Right lobe of liver (tissue), 6 donors: ENCODE results near the gene SHISA4. TPM values are rescaled to one million over a fixed set of nuclear protein-coding genes. Genes with fewer than 3 reads are reported as not detected.
A peak's percentile ranks its signal among the peaks of the same experiment; 100 is the strongest.
"Not testable (repeated sequence)": the region's sequence is repeated elsewhere in the genome, so short reads cannot be mapped to it uniquely, and the experiment has no call there.

Experiments used
- ATAC-seq, 4 donors: fragments of 200-7000 bp; cut with Tn5 transposase; one replicate each; pipeline ENCODE4 v1.9.1; 2020; ENCODE audit warnings: mild to moderate bottlenecking in 4 of 4, moderate library complexity in 4 of 4
- DNase-seq, 3 donors: peaks; one replicate each; pipeline ENCODE4 v3.0.0-alpha.2; 2020
- H3K27ac ChIP-seq, 3 donors: fragments of 200-600 bp; one replicate each; pipeline ENCODE4 v1.8.0; 2022
- H3K27me3 ChIP-seq, 2 donors: fragments of 200-600 bp; one replicate each; pipeline ENCODE4 v1.8.0; 2022
- H3K36me3 ChIP-seq, 4 donors: fragments of 200-600 bp; sonication (generic) in 1 of 4; one replicate each; pipeline versions ENCODE4 v1.5.1 to v1.8.0; 2017 to 2022; ENCODE audit warnings: control low read depth in 1 of 4
- H3K4me1 ChIP-seq, 4 donors: fragments of 200-600 bp; sonication (generic) in 1 of 4; one replicate each; pipeline versions ENCODE4 v1.5.1 to v1.8.0; 2017 to 2022; ENCODE audit warnings: control low read depth in 1 of 4
- H3K4me3 ChIP-seq, 3 donors: fragments of 200-600 bp; one replicate each; pipeline ENCODE4 v1.8.0; 2022
- H3K9me3 ChIP-seq, 4 donors: fragments of 200-600 bp; sonication (generic) in 1 of 4; one replicate each; pipeline versions ENCODE4 v1.5.1 to v1.8.0; 2017 to 2022; ENCODE audit warnings: control low read depth in 1 of 4
- POLR2A ChIP-seq: fragments of 450-650 bp; IDR thresholded peaks from one replicate; pipeline ENCODE4 v1.6.1; 2017; ENCODE audit warnings: antibody characterized with exemption, mild to moderate bottlenecking
- WGBS: methylation state at CpG from one replicate; pipeline ENCODE4 v1.1.6; 2018; ENCODE audit warnings: low coverage, low lambda C conversion rate; ENCODE audit not compliant: insufficient coverage; ENCODE audit errors: missing lambda C conversion rate; 5-methylcytosine and 5-hydroxymethylcytosine counted together
- intact Hi-C, 2 donors: fragments of 100-400 bp; cut with DNase I; formaldehyde crosslinking; loops; one replicate each; pipeline versions ENCODE4 v1.11.2 to v1.14.1; 2022
- total RNA-seq, 6 experiments: library from RNA; depleted of rRNA in 2 of 6; stranded (reverse); fragments of >200 nt in 2 of 6; fragmentation: NEBNext Ultra II Directional in 3 of 6; extraction: Animal tissue kit (Norgen Biotek cat#: 25700) in 3 of 6; gene quantifications; one replicate each; pipeline versions ENCODE4 v1.1.0 to v1.2.4, GENCODE V29; 2016 to 2023
- TF ChIP-seq, protein P1 (sequence below), 4 donors: fragments of 200-600 bp in 3 of 4; fragments of 450-650 bp in 1 of 4; IDR thresholded peaks; one replicate each; pipeline versions ENCODE4 v1.5.1 to v1.8.0; 2016 to 2022; ENCODE audit warnings: antibody characterized with exemption in 4 of 4, mild to moderate bottlenecking in 2 of 4
- donor health status: DM: no; HTN: yes; CAD: no.
- donor health status: DM: no; HTN: no; CAD: no.
- donor health status: DM: no; HTN: no; CAD: no.
- donor health status: DM: no; HTN: yes; CAD: no.
- donor health status: DM: no; HTN: yes; CAD: no.

SHISA4 gene
- total RNA-seq, 6 experiments from 2014 or later: 2.5 to 8.1 (median 4.8) TPM

DNA sequence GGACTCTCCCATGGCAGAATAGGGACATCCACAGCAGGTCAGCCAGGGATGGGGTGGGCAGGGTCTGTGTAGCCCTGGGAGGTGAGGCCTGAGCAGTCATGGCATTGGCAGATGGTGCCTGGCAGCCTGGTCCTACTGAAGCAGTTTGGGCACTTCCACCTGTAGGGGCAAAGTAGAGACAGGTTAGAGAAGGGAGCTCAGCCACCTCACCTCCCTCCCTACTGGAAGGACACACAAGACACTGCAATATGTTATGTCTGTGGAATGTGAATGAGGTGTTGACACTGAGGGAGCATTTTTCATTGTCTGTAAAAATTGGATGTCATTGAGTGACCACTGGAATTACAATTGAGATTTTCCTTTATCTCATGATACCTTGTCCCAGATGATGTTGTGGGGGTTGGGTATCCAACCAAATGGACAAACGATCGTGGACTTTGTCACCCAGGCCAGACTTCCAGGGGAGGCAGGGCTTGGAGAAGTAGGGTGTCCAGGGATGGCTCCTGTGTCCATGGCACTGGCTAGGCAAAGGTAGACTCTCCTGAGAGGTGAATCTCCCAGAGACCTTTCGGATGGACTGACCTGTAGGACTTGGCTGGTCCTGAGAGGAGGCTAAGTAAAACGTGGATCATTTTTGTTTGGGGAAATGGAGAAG is 9.7 kb downstream of the SHISA4 start:
- no peak overlapping the region for H3K27ac ChIP-seq
- 30% methylated on average over 4 of the region's 4 CpGs for whole genome bisulfite sequencing
- ATAC-seq (peak in 1 of 4 donors; percentile 59), DNase-seq (no peak)
- no peak overlapping the region for H3K4me3 ChIP-seq
- H3K4me1 ChIP-seq: peaks cover 0 to 5% (median 0%) of the 10 kb centered on the region in 4 donors
- no peak for TF ChIP-seq POLR2A
- TF ChIP-seq, protein P1, sequence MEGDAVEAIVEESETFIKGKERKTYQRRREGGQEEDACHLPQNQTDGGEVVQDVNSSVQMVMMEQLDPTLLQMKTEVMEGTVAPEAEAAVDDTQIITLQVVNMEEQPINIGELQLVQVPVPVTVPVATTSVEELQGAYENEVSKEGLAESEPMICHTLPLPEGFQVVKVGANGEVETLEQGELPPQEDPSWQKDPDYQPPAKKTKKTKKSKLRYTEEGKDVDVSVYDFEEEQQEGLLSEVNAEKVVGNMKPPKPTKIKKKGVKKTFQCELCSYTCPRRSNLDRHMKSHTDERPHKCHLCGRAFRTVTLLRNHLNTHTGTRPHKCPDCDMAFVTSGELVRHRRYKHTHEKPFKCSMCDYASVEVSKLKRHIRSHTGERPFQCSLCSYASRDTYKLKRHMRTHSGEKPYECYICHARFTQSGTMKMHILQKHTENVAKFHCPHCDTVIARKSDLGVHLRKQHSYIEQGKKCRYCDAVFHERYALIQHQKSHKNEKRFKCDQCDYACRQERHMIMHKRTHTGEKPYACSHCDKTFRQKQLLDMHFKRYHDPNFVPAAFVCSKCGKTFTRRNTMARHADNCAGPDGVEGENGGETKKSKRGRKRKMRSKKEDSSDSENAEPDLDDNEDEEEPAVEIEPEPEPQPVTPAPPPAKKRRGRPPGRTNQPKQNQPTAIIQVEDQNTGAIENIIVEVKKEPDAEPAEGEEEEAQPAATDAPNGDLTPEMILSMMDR (IDR thresholded peaks at IDR 0.05): no peak
- no peaks in the 10 kb centered on the region for H3K36me3 ChIP-seq
- intact Hi-C loops: loop anchor here (5.0 to 10.0 kb wide), 3 partner anchors 74 to 246 kb away; partner anchors contain the start of gene ARL8A (in 1 of the 2)
- H3K27me3 ChIP-seq: no peaks in the 10 kb centered on the region
- no peaks in the 10 kb centered on the region for H3K9me3 ChIP-seq

DNA sequence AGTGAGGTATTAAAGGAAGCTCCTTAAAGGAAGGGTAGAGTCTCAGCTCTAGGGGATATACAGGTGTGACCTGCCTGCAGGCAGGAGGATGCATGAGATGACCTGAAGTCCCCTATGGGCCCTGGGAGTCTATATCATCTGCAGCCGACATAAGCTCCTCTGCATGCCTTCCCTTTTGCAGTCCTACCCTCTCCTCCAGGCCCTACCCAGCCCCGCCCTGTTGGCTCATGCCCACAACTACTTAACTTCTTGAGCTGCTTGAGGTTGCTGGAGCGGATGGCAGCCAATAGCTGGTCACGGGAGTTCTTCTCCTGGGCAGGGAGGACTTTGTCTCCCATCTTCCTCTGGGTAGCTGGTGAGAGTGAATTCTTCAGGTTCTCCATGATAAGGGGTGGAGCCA is 10.3 kb downstream of the SHISA4 start:
- intact Hi-C loops: loop anchor here (5.0 to 10.0 kb wide), 3 partner anchors 73 to 246 kb away; partner anchors contain the start of gene ARL8A (in 1 of the 2)
- H3K4me1 ChIP-seq: peaks cover 0 to 5% (median 0%) of the 10 kb centered on the region in 4 donors
- H3K27me3 ChIP-seq: no peaks in the 10 kb centered on the region
- H3K9me3 ChIP-seq: no peaks in the 10 kb centered on the region
- 90% methylated on average over 2 of the region's 4 CpGs for WGBS
- DNase-seq: no peak
- no peak overlapping the region for H3K27ac ChIP-seq
- no peak for ATAC-seq
- no peak overlapping the region for H3K4me3 ChIP-seq
- TF ChIP-seq, protein P1 (IDR thresholded peaks at IDR 0.05): no peak
- no peak for TF ChIP-seq POLR2A
- no peaks in the 10 kb centered on the region for H3K36me3 ChIP-seq

DNA sequence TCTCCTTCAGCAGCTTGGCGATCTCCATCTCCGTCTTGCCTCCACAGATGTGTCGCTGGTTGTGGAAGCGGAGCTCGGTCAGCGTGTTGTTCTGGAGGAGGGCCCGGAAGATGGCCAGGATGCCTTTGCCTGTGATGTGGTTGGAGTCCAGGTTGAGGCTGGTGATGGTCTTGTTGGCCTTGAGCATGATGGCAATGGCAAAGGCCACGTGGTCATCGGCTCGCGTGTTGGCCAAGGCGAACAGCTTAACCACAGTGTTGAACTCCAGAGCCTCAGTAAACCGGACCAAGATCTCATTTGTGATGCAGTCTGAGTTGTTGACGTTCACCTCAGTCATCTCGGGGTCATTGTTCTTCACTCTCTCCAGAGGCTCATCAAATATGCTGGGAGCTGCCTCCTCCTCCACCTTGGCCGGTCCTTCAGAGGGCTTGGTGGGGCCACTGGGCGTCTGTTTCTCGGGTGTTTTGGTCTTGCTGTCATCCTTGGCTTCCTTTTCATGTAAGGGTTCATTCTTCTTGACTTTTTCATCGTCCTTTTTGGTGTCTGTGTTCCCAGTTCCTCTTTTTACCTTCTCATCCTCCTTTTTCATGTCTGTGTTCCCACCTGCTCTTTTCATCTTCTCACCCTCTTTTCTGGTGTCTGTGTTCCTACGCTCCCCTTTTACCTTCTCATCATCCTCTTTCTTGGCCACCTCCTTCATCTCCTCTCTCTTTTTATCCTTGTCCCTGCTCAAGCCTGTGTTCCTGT is 11.2 kb downstream of the SHISA4 start:
- no peak for DNase-seq
- WGBS: 64% methylated on average over 5 of the region's 20 CpGs
- H3K27me3 ChIP-seq: no peaks in the 10 kb centered on the region
- H3K27ac ChIP-seq: no peak overlapping the region
- no peak overlapping the region for H3K4me3 ChIP-seq
- H3K4me1 ChIP-seq: peaks cover 0 to 11% (median 0%) of the 10 kb centered on the region in 4 donors
- no peak for ATAC-seq
- H3K36me3 ChIP-seq: no peaks in the 10 kb centered on the region
- H3K9me3 ChIP-seq: no peaks in the 10 kb centered on the region
- intact Hi-C loops: loop anchor here (5.0 to 10.0 kb wide), 4 partner anchors 72 to 245 kb away; partner anchors contain the start of genes ARL8A (in 1 of the 2) and GPR37L1 (in 1 of the 2)
- TF ChIP-seq POLR2A: no peak
- TF ChIP-seq, protein P1 (IDR thresholded peaks at IDR 0.05): no peak

DNA sequence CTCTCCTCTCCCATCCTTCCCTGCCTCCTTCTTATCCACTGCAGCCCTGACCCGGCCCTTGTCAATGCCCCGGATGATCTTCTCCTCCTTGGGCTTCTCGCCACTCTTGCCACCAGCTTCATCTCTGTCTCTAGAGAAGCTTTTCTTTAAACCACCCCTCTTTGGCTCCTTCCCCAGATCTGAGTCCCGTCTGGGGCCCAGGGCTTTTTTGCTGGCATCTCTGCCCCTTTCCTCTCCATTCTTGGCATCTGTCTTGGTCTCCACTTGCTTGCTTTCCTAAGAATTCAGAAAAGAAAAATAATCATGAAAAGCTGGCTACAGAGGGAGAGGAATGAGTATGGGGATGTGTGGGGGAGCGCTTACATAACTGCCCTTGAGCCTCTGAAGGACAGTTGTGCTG is 11.8 kb downstream of the SHISA4 start:
- WGBS: 81% methylated on average over 5 of the region's 5 CpGs

DNA sequence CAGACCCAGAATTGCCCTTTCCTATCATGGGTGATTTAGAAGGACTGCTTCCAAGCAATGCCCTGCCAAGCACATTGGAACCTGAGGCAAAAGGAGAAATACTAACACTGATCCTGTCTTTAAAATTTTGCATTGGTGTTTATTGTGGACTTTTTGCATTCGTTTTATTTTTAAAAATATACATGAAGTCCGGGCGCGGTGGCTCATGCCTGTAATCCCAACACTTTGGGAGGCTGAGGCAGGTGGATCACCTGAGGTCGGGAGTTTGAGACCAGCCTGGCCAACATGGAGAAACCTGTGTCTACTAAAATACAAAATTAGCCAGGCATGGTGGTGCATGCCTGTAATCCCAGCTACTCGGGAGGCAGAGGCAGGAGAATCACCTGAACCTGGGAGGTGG is 12.3 kb downstream of the SHISA4 start:
- not testable (repeated sequence) for ATAC-seq, H3K36me3 ChIP-seq, H3K4me3 ChIP-seq, H3K27ac ChIP-seq, H3K9me3 ChIP-seq, H3K27me3 ChIP-seq, DNase-seq
- intact Hi-C loops: loop anchor here in 1 of 2 donors (10.0 kb wide), 1 partner anchor 224 kb away; the partner anchor contains the start of gene GPR37L1
- H3K4me1 ChIP-seq: peaks cover 0 to 21% (median 0%) of the 10 kb centered on the region in 4 donors
- WGBS: 95% methylated on average over 6 of the region's 6 CpGs

More for the DNA sequence above, 11.8 kb downstream of the SHISA4 start:
- intact Hi-C loops: loop anchor here in 1 of 2 donors (10.0 kb wide), 1 partner anchor 224 kb away; the partner anchor contains the start of gene GPR37L1
- ATAC-seq (no peak), DNase-seq (no peak)
- H3K4me1 ChIP-seq: peaks cover 0 to 15% (median 0%) of the 10 kb centered on the region in 4 donors
- H3K27ac ChIP-seq: no peak overlapping the region
- H3K36me3 ChIP-seq: no peaks in the 10 kb centered on the region
- H3K27me3 ChIP-seq: no peaks in the 10 kb centered on the region
- no peaks in the 10 kb centered on the region for H3K9me3 ChIP-seq
- TF ChIP-seq, protein P1 (IDR thresholded peaks at IDR 0.05): no peak
- TF ChIP-seq POLR2A: no peak
- H3K4me3 ChIP-seq: no peak overlapping the region
